ENCODE results near the gene BCKDHB.
"Not testable (repeated sequence)": the region's sequence is repeated elsewhere in the genome, so short reads cannot be mapped to it uniquely, and the experiment has no call there.

BCKDHB gene

GRCh38 chr6:80185492-80185891, 79.0 kb downstream of the BCKDHB start:
- no peak for DNase-seq
- in situ Hi-C loops (cut with HindIII; ENCODE audit: low pct_ligation_motif_present, low pct_unique_long_range_greater_than_20kb, low sequenced_read_pairs) = no loop called here

GRCh38 chr6:80186082-80186481, 79.6 kb downstream of the BCKDHB start:
- no peak for DNase-seq
- in situ Hi-C loops (cut with HindIII; ENCODE audit: low pct_ligation_motif_present, low pct_unique_long_range_greater_than_20kb, low sequenced_read_pairs) = no loop called here

- DNase-seq = no peak
These were observed 90.4 kb downstream of the BCKDHB start for GRCh38 chr6:80196906-80197305.

DNA sequence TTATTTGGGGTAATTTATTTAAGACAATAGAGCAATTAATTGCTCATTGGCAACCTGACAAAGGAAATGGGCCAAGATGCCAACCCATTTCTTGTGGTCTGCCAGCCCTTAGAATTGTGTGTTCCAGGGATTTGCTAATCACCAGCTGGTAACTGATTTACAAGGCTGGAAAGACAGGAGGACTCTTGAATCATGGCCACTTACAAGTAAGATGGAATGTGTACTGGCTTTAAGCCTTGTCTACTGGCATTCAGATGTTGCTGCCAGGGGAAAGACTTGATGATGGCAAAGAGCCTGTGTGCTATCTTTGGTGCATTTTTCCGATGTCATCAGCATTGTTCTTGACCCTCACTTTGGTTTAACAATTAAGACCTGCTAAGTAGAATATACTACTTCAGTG, 91.0 kb downstream of the BCKDHB start:
- peak; percentile 75 for DNase-seq
- in situ Hi-C loops (cut with HindIII; ENCODE audit: low pct_ligation_motif_present, low pct_unique_long_range_greater_than_20kb, low sequenced_read_pairs) = no loop called here

More at GRCh38 chr6:80196906-80197305, 90.4 kb downstream of the BCKDHB start:
- in situ Hi-C loops (cut with HindIII; ENCODE audit: low pct_ligation_motif_present, low pct_unique_long_range_greater_than_20kb, low sequenced_read_pairs) = no loop called here

- no peak for DNase-seq
- in situ Hi-C loops (cut with HindIII; ENCODE audit: low pct_ligation_motif_present, low pct_unique_long_range_greater_than_20kb, low sequenced_read_pairs) = no loop called here
These were observed 91.5 kb downstream of the BCKDHB start for GRCh38 chr6:80197986-80198385.

- no peak for DNase-seq
These were observed 96.8 kb downstream of the BCKDHB start for GRCh38 chr6:80203283-80203682.

GRCh38 chr6:80205404-80205803, 98.9 kb downstream of the BCKDHB start:
- in situ Hi-C loops (cut with HindIII; ENCODE audit: low pct_ligation_motif_present, low pct_unique_long_range_greater_than_20kb, low sequenced_read_pairs) = no loop called here
- no peak for DNase-seq

More at GRCh38 chr6:80203283-80203682, 96.8 kb downstream of the BCKDHB start:
- in situ Hi-C loops (cut with HindIII; ENCODE audit: low pct_ligation_motif_present, low pct_unique_long_range_greater_than_20kb, low sequenced_read_pairs) = no loop called here

GRCh38 chr6:80206758-80207157, 100.3 kb downstream of the BCKDHB start:
- in situ Hi-C loops (cut with HindIII; ENCODE audit: low pct_ligation_motif_present, low pct_unique_long_range_greater_than_20kb, low sequenced_read_pairs) = no loop called here
- no peak for DNase-seq

GRCh38 chr6:80209430-80209829, 103.0 kb downstream of the BCKDHB start:
- DNase-seq = no peak
- in situ Hi-C loops (cut with HindIII; ENCODE audit: low pct_ligation_motif_present, low pct_unique_long_range_greater_than_20kb, low sequenced_read_pairs) = no loop called here

DNA sequence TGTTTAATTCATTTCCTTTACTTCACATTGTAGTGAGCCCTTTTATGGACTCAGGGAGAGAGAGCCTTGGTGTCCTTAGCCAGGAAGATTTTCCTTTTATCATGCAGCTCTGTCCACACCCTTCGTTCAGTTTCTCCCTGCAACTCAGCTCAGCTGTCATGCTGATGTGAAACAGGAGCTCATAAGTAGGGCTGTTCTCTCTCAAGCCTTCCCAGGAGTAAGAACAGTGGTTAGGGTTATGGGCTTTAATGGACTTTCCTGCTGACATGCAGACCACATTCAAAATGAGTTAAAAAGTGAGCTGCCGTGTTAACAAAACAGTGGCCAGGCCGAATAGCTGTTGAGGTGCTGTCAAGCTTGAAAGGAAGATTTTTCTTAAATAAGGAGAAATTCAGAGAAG, 104.1 kb downstream of the BCKDHB start:
- in situ Hi-C loops (cut with HindIII; ENCODE audit: low pct_ligation_motif_present, low pct_unique_long_range_greater_than_20kb, low sequenced_read_pairs) = no loop called here
- no peak for DNase-seq

DNA sequence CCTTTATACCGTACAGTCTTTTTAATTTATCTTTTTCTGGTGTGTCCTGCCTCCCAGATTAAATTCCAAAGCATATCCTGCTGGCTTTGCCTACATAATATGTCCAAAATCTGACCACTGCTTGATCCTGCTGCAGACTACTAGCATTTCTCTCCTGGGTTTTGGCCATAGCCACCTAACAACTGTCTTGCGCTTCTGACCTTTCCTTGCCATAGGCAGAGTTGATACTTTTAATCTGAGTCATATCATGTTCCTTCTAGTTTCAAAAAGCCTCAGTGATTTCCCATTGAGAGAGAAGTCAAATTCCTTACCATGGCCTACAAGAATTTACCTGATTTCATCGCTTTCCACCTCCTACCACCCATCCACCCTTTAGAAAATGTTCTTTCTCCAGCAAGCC, 104.8 kb downstream of the BCKDHB start:
- DNase-seq = no peak
- in situ Hi-C loops (cut with HindIII; ENCODE audit: low pct_ligation_motif_present, low pct_unique_long_range_greater_than_20kb, low sequenced_read_pairs) = no loop called here

- DNase-seq; in situ Hi-C loops (cut with HindIII; ENCODE audit: low pct_ligation_motif_present, low pct_unique_long_range_greater_than_20kb, low sequenced_read_pairs): not testable (repeated sequence)
These were observed 105.4 kb downstream of the BCKDHB start for GRCh38 chr6:80211890-80212289.

GRCh38 chr6:80214436-80215022, 108.1 kb downstream of the BCKDHB start:
- peak; percentile 56 for DNase-seq
- in situ Hi-C loops (cut with HindIII; ENCODE audit: low pct_ligation_motif_present, low pct_unique_long_range_greater_than_20kb, low sequenced_read_pairs) = no loop called here

DNA sequence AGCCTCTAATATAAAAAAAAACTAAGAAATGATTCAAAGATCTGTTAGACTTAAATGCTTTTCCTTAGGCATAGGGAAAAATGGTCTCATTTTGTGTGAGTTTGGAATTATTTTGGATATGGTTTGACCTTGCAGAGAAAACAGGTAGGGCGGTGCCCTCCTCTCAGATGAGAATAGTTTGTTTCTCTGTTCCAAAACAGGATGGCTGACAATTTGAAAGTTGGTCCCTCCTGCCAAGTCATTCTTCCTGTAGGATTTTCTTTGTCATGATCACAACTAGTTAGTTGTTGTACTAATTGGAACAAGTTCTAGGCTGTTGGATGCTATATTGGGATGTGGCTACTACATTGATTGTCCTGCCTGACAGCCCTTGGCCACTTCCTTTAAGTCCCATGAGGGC, 108.6 kb downstream of the BCKDHB start:
- in situ Hi-C loops (cut with HindIII; ENCODE audit: low pct_ligation_motif_present, low pct_unique_long_range_greater_than_20kb, low sequenced_read_pairs) = no loop called here
- no peak for DNase-seq

DNA sequence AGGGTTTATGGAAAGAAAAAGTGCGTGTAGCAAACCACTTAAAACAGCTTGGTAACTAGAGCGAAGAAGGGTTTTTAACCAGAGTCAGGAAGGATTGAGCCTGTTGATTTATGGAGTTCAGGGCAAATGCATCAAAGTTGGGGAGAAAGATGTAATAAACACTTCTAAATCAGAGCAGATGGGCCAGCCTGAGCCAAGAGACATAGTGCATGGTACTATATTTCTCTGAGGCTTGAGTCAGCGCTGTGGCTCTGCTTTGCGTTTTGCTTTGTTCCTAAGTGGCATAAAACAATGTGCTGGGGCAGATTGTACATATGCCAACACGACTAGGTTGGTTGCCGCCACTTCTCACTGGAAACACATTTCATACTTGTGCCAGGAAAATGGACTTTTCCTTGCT, 111.3 kb downstream of the BCKDHB start:
- in situ Hi-C loops (cut with HindIII; ENCODE audit: low pct_ligation_motif_present, low pct_unique_long_range_greater_than_20kb, low sequenced_read_pairs) = no loop called here
- DNase-seq = no peak

- in situ Hi-C loops (cut with HindIII; ENCODE audit: low pct_ligation_motif_present, low pct_unique_long_range_greater_than_20kb, low sequenced_read_pairs) = no loop called here
- DNase-seq = no peak
These were observed 117.3 kb downstream of the BCKDHB start for GRCh38 chr6:80223743-80224212.

DNA sequence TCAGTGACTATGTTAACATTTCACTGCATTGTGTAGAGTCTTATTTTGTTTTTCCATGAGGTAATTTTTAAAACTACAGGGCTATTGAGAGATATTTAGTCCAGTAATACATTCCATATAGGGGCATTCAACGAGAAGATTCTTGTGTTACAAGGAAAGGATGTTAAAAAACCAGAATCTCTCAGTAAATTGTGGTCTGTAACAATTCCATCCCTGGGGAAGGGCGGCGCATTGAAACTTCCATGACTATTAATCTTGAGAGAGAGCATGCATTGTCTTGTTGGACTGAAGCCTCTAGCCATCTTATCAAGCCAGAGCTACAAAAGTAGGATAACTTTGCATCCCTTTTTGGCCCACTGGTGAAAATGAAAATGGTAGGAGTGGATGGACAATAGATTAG, 119.7 kb downstream of the BCKDHB start:
- in situ Hi-C loops (cut with HindIII; ENCODE audit: low pct_ligation_motif_present, low pct_unique_long_range_greater_than_20kb, low sequenced_read_pairs) = no loop called here

GRCh38 chr6:80226699-80227098, 120.2 kb downstream of the BCKDHB start:
- no peak for DNase-seq
- in situ Hi-C loops (cut with HindIII; ENCODE audit: low pct_ligation_motif_present, low pct_unique_long_range_greater_than_20kb, low sequenced_read_pairs) = no loop called here

More for the DNA sequence above, 119.7 kb downstream of the BCKDHB start:
- DNase-seq = no peak

- no peak for DNase-seq
- in situ Hi-C loops (cut with HindIII; ENCODE audit: low pct_ligation_motif_present, low pct_unique_long_range_greater_than_20kb, low sequenced_read_pairs) = no loop called here
These were observed 121.2 kb downstream of the BCKDHB start for GRCh38 chr6:80227545-80228105.

DNA sequence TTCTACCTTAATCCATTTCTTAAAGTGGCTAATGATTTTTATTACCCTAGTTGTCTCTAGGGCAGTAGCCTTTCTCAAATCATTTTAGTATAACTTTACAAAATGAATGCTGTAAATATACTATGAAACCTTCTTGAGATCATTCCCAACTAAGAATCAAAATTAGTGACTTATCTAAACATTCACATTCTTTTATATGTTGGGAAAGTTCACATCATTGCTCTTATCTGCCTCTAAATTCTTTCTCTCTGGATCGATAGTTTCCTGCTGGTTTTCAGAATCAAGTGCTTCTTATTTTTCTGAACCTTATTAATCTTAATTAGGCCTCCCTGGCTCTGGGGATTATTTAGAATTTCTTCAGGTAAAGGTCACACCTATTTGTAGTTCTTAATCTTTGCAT, 126.8 kb downstream of the BCKDHB start:
- no peak for DNase-seq
- in situ Hi-C loops (cut with HindIII; ENCODE audit: low pct_ligation_motif_present, low pct_unique_long_range_greater_than_20kb, low sequenced_read_pairs) = no loop called here
